A673 (cell line): ENCODE data around the gene RPS21.

Source experiments
- CTCF ChIP-seq: fragments of 300-800, 200-600 bp; sonication (generic); conservative IDR thresholded peaks from 2 replicates; pipeline ENCODE4 v1.5.1; 2017; ENCODE audit warnings: low read depth, mild to moderate bottlenecking, antibody characterized with exemption, low read length, moderate library complexity, mixed read lengths
- EZH2 ChIP-seq: fragments of 200-600 bp; sonication (generic); IDR thresholded peaks from 2 replicates; pipeline ENCODE4 v1.6.1; 2017; ENCODE audit warnings: borderline replicate concordance, low read depth, mild to moderate bottlenecking, mixed read lengths, antibody characterized with exemption, low read length; ENCODE audit not compliant: poor library complexity, severe bottlenecking

GRCh38 chr20:62400021-62400420 lies 13.1 kb downstream of the RPS21 start:
- no peak for TF ChIP-seq CTCF
- no peak for TF ChIP-seq EZH2
